ENCODE data around the gene RPS6KA3.

- TF ChIP-seq CEBPB (IDR thresholded peaks at IDR 0.05; ENCODE audit: low read depth) (no peak), POLR2A (IDR thresholded peaks at IDR 0.05; ENCODE audit: borderline replicate concordance, extremely low read depth, insufficient read depth, insufficient read length) (no peak), CBX3 (IDR thresholded peaks at IDR 0.05; ENCODE audit: low read depth) (no peak), SIN3A (IDR thresholded peaks at IDR 0.05; ENCODE audit: low read depth) (no peak), POLR2AphosphoS5 (IDR thresholded peaks at IDR 0.05; ENCODE audit: low read depth, low read length) (no peak), ELF1 (IDR thresholded peaks at IDR 0.05; ENCODE audit: borderline replicate concordance, low read depth) (no peak), ZFX (IDR thresholded peaks at IDR 0.05) (no peak), JUND (IDR thresholded peaks at IDR 0.05) (no peak), EZH2phosphoT487 (IDR thresholded peaks at IDR 0.05; ENCODE audit: borderline replicate concordance) (no peak), SP1 (IDR thresholded peaks at IDR 0.05; ENCODE audit: low read depth) (no peak), ZNF274 (IDR thresholded peaks at IDR 0.05; ENCODE audit: low read depth, low read length) (no peak), TCF7L2 (IDR thresholded peaks at IDR 0.05; ENCODE audit: borderline replicate concordance, extremely low read depth, insufficient read depth, insufficient read length) (no peak), EZH2 (IDR thresholded peaks at IDR 0.05) (no peak)
- TF ChIP-seq, protein P1, sequence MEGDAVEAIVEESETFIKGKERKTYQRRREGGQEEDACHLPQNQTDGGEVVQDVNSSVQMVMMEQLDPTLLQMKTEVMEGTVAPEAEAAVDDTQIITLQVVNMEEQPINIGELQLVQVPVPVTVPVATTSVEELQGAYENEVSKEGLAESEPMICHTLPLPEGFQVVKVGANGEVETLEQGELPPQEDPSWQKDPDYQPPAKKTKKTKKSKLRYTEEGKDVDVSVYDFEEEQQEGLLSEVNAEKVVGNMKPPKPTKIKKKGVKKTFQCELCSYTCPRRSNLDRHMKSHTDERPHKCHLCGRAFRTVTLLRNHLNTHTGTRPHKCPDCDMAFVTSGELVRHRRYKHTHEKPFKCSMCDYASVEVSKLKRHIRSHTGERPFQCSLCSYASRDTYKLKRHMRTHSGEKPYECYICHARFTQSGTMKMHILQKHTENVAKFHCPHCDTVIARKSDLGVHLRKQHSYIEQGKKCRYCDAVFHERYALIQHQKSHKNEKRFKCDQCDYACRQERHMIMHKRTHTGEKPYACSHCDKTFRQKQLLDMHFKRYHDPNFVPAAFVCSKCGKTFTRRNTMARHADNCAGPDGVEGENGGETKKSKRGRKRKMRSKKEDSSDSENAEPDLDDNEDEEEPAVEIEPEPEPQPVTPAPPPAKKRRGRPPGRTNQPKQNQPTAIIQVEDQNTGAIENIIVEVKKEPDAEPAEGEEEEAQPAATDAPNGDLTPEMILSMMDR (IDR thresholded peaks at IDR 0.05 in 2 of 3, conservative IDR thresholded peaks at IDR 0.05 in 1 of 3; ENCODE audit: borderline replicate concordance in 1 of 3, insufficient read depth in 1 of 3, low read depth in 2 of 3, low read length in 2 of 3), result no peak
Measured at GRCh38 chrX:20311505-20311904, 44.8 kb upstream of the RPS6KA3 start.

Data from HCT116 (cell line).